Smooth muscle cell of the brain vasculature (primary cell): Measurements from ENCODE around the gene USP32.

ENCODE experiments used
- DNase-seq: peaks from one replicate; pipeline ENCODE4 v3.0.0-alpha.2; 2012; ENCODE audit warnings: low read depth, low spot score

Gene USP32

GRCh38 chr17:60135151-60135950 lies 256.6 kb downstream of the USP32 start:
- DNase-seq: no peak

GRCh38 chr17:60134396-60135150 lies 257.4 kb downstream of the USP32 start:
- no peak for DNase-seq

DNA sequence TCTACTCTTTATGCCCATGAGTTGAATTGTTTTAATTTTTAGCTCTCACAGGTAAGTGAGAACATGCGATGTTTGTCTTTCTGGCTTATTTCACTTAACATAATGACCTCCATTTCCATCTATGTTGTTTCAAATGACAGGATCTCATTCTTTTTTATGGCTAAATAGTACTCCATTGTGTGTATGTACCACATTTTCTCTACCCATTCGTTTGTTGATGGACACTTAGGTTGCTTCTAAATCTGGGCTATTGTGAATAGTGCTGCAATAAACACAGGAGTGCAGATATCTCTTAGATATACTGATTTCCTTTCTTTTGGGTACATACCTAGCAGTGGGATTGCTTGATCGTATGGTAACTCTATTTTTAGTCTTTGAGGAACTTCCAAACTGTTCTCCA lies 261.5 kb downstream of the USP32 start:
- no peak for DNase-seq

DNA sequence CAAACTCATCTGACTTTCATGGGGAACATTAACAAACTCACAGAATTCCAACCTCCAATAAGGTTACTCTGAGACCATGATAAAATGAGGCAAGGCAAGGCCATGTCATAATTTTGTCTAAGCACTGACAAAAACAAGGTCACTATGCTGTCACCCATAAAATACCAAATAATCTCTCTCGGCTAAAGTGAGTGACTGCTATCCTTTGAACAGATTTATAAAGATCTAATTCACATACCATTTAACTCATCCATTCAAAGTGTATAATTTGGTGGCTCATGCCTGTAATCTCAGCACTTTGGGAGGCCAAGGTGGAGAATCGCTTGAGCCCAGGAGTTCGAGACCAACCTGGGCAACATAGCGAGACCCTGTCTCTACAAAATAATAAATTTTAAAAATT lies 262.8 kb downstream of the USP32 start:
- DNase-seq: no peak
